CD4-positive, alpha-beta T cell treated with Interferon gamma for 1 hour (primary cell): ENCODE measurements around the gene NCOA4.
"Not testable (repeated sequence)": the region's sequence is repeated elsewhere in the genome, so short reads cannot be mapped to it uniquely, and the experiment has no call there.

Source experiments
- DNase-seq: peaks from one replicate; pipeline ENCODE4 v3.0.0-alpha.2; 2020

Gene NCOA4

DNA sequence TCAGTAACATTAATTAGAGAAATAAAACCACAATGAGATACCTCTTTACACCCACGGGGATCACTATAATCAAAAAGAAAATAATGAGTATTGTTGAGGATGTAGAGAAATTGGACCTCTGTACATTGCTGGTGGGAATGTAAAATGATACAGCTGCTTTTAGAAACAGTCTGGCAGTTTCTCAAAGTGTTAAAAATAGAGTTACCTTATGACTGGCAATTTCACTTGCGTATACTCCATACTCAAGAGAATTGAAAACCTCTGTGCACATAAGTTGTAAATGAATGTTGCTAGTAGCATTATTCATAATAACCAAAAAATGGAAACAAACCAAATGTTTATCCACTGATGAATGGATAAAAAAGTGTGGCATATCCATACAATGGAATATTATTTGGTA, 51.9 kb downstream of the NCOA4 start:
- not testable (repeated sequence) for DNase-seq

GRCh38 chr10:45974041-45974440, 56.4 kb downstream of the NCOA4 start:
- DNase-seq = not testable (repeated sequence)

DNA sequence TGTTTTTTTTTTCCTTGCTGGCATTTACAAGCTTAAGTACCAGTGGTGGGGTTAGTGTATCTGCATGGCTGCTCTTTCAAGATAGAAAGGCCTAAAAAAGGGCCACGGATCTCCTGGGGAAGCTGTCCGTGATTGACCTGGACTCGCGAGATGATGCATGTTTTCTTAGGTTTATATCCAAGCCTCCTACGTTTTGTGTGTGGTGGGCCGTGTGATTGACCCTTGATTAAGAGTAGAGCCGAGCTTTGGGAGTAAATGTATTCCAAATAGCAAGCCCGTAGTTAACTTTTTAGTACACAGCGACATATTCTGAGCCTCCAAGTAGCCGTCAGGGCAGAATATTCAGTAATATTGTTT, 57.6 kb downstream of the NCOA4 start:
- DNase-seq = not testable (repeated sequence)

DNA sequence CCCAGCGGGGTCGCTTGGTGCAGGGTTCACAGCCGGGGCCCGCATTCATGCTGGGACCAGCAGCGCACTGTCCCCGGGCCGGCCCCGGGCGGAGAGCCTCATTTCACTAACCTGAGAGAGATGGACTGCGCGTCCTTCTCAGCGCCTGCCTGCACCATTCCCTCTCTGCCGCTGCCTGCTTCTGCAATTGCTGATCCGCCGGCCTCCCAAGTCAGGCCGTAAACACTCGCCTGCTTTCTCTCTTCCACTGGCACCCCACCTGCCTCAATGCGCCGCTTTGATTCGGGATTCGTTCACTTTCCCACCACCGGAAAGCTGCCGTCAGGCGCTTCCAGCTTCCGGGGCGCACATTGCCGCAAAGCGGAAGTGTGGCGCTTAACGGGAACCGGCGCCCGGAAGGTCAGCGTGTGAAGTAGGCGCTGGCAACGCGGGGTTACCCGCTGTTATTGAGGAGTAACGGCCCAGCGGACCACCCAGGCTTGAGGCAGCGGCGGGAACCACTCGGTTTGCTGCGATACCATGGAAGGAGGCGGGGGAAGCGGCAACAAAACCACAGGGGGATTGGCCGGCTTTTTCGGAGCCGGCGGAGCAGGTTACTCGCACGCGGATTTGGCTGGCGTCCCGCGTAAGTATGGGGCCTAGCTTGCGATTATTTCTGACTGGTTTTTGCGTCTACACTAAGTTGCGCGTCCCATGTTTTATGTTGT, 58.2 kb downstream of the NCOA4 start, which contains the start of gene TIMM23:
Gene TIMM23, plus strand, starts transcription at position 384 of the 707 bp plus-strand sequence. Its CDS starts 136 bp downstream, at position 520.
- peak; percentile 83 for DNase-seq

DNA sequence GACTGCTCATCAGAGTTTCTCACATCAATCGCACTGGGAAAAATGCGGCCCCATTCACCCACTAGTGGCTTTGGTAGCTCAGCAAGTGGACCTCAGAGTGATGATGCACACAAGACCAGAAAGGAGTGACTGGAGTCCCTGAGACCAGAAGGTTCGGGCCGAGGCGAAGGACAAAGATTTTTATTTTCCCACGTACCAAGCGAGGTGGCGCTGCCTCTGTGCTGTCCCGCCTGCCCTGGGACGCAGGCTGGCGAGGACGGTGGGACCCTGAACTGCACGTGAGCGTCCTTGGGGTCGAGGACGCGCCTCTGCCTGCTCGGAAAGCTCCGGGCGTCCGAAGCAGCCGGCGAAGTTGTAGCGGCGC, 58.7 kb downstream of the NCOA4 start:
- DNase-seq = not testable (repeated sequence)

DNA sequence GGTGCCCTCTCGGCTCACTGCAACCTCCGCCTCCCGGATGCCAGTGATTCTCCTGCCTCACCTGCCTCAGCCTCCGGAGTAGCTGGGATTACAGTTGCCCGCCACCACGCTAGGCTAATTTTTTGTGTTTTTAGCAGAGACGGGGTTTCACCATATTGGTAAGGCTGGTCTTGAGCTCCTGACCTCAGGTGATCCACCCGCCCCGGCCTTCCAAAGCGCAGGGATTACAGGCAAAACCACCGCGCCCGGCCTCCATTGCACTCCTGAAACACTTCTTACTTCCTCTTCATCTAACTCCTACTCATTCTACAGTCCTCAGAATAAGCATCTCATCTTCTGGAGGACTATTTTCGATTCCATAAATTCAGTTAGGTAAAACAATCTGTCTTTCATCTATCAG, 59.4 kb downstream of the NCOA4 start:
- DNase-seq = not testable (repeated sequence)

DNA sequence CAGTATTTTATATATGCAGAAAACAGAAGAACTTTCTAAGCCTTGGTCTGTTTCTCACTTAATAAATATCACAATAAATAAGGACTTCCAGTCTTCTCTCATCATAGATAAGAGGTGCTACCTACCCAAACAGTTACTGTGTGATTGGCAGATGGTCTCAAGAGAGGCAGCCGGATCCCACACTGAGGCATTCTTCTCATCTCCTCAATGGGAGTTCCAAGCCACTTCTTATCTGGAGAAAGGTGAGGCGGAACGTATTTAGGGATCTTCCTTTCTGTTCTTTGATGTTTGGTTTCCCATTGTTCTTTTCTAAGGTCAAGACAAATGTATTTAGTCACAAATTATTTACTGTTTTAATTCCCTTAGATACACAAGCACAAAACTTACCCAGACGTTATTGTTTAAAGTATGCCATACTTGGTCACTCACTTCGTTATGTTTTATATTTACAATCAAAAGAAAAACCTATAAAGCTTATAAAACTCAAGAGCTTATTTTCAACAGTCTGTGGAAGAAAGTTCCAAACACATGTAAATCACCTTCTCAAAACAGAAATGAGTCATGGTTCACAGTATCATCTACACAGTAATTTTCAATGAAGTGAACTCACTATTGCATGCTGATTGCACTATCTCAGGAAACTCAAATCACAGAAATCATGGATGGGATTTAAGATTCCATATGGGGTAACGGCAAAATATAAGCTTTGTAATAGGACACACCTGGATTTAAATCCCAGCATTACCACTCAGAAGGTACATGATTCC, 67.6 kb downstream of the NCOA4 start:
- not testable (repeated sequence) for DNase-seq

DNA sequence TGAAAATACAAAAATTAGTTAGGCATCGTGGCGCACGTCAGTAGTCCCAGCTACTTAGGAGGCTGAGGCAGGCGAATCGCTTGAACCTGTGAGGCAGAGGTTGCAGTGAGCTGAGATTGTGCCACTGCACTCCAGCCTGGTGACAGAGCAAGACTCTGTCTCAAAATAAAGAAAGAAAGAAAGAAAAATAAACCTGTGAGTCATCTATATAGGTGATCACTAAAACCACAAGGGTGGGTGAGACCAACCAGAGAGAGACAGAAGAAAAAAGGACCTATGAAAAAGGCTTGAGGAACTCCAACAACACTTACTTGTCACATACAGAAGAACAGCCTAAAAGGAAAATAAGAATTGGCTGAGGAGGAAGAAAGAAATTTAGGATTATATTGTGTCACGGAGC, 72.5 kb downstream of the NCOA4 start:
- DNase-seq = not testable (repeated sequence)

DNA sequence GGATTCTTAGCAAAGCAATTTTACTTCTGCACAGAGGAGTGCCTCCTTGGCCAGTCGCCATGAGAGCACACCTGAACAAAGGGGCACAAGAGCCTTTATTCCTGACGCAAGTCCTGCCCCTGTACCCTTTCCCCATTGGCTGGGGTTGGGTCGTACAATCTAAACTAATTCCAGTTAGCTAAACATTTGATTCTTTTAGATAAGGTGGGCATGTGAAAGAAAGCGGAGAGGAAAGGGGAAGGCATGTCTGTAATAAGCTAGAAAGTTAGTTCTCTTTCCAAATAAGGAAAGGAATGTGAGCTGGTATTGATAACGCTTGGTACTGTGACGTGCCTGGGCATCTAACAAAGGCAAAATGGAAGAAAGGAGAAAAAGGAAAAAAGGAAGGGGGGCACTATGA, 73.8 kb downstream of the NCOA4 start:
- not testable (repeated sequence) for DNase-seq
